Measurements from ENCODE around the gene EXOSC7. TPM values are rescaled to one million over a fixed set of nuclear protein-coding genes. Genes with fewer than 3 reads are reported as not detected.

EXOSC7 gene
- polyA plus RNA-seq, 1 donor (not counting 4 experiments of a cell fraction or from before 2014, with no cell fraction given) = 94.4 TPM

GRCh38 chr3:45029661-45030060 is 53.6 kb downstream of the EXOSC7 start:
- H3K9ac ChIP-seq (ENCODE audit: control insufficient read depth, extremely low read depth, insufficient read depth, low read length) = no peak overlapping the region
- DNase-seq (ENCODE audit: low read depth, low spot score) (no peak), FAIRE-seq (no peak)
- no peaks in the 10 kb centered on the region for H3K36me3 ChIP-seq (ENCODE audit: control insufficient read depth in 2 of 2, extremely low read depth in 1 of 2, insufficient read depth in 2 of 2, low read length in 2 of 2)
- H2AFZ ChIP-seq (ENCODE audit: control insufficient read depth, low read length) = no peak overlapping the region
- no peak overlapping the region for H3K27ac ChIP-seq (ENCODE audit: control insufficient read depth, insufficient read depth, low read length)
- H3K4me3 ChIP-seq (ENCODE audit: control insufficient read depth in 2 of 3, extremely low read depth in 1 of 3, insufficient read depth in 2 of 3, low read depth in 1 of 3, low read length in 3 of 3) = no peak overlapping the region
- no peaks in the 10 kb centered on the region for H3K79me2 ChIP-seq (ENCODE audit: control insufficient read depth, insufficient read depth, low read length)
- H4K20me1 ChIP-seq (ENCODE audit: control insufficient read depth, extremely low read depth, insufficient read depth, low read length) = no peaks in the 10 kb centered on the region
- peaks cover 3% of the 10 kb centered on the region for H3K4me1 ChIP-seq (ENCODE audit: control insufficient read depth, extremely low read depth, insufficient read depth, low read length)
- no peak overlapping the region for H3K4me2 ChIP-seq (ENCODE audit: control insufficient read depth, extremely low read depth, insufficient read depth, low read depth, low read length)
- no peaks in the 10 kb centered on the region for H3K9me3 ChIP-seq (ENCODE audit: control insufficient read depth, low read depth, low read length)
- no peaks in the 10 kb centered on the region for H3K27me3 ChIP-seq (ENCODE audit: control insufficient read depth, extremely low read depth, insufficient read depth, low read length)
- dilution Hi-C loops (cut with MboI; ENCODE audit: extremely low pct_ligation_motif_present, low sequenced_read_pairs) = no loop called here
- H3K9me1 ChIP-seq (ENCODE audit: control insufficient read depth, extremely low read depth, insufficient read depth, low read length) = no peaks in the 10 kb centered on the region
- TF ChIP-seq CTCF (optimal IDR thresholded peaks at IDR 0.05 in 1 of 3, IDR thresholded peaks at IDR 0.05 in 1 of 3, conservative IDR thresholded peaks at IDR 0.05 in 1 of 3; ENCODE audit: extremely low read depth in 1 of 3, insufficient read depth in 2 of 3, low read length in 3 of 3) (no peak), EZH2 (IDR thresholded peaks at IDR 0.05; ENCODE audit: low read length) (no peak)

GRCh38 chr3:45031531-45031930 is 55.5 kb downstream of the EXOSC7 start:
- no peaks in the 10 kb centered on the region for H3K9me3 ChIP-seq (ENCODE audit: control insufficient read depth, low read depth, low read length)
- dilution Hi-C loops (cut with MboI; ENCODE audit: extremely low pct_ligation_motif_present, low sequenced_read_pairs) = no loop called here
- no peak overlapping the region for H2AFZ ChIP-seq (ENCODE audit: control insufficient read depth, low read length)
- no peak overlapping the region for H3K27ac ChIP-seq (ENCODE audit: control insufficient read depth, insufficient read depth, low read length)
- H3K9ac ChIP-seq (ENCODE audit: control insufficient read depth, extremely low read depth, insufficient read depth, low read length) = no peak overlapping the region
- H3K36me3 ChIP-seq (ENCODE audit: control insufficient read depth in 2 of 2, extremely low read depth in 1 of 2, insufficient read depth in 2 of 2, low read length in 2 of 2) = no peaks in the 10 kb centered on the region
- TF ChIP-seq EZH2 (IDR thresholded peaks at IDR 0.05; ENCODE audit: low read length) = no peak
- no peak for TF ChIP-seq CTCF (optimal IDR thresholded peaks at IDR 0.05 in 1 of 3, IDR thresholded peaks at IDR 0.05 in 1 of 3, conservative IDR thresholded peaks at IDR 0.05 in 1 of 3; ENCODE audit: extremely low read depth in 1 of 3, insufficient read depth in 2 of 3, low read length in 3 of 3)
- no peaks in the 10 kb centered on the region for H3K27me3 ChIP-seq (ENCODE audit: control insufficient read depth, extremely low read depth, insufficient read depth, low read length)
- peaks cover 3% of the 10 kb centered on the region for H3K4me1 ChIP-seq (ENCODE audit: control insufficient read depth, extremely low read depth, insufficient read depth, low read length)
- no peaks in the 10 kb centered on the region for H4K20me1 ChIP-seq (ENCODE audit: control insufficient read depth, extremely low read depth, insufficient read depth, low read length)
- no peak for DNase-seq (ENCODE audit: low read depth, low spot score)
- no peak overlapping the region for H3K4me2 ChIP-seq (ENCODE audit: control insufficient read depth, extremely low read depth, insufficient read depth, low read depth, low read length)
- H3K4me3 ChIP-seq (ENCODE audit: control insufficient read depth in 2 of 3, extremely low read depth in 1 of 3, insufficient read depth in 2 of 3, low read depth in 1 of 3, low read length in 3 of 3) = no peak overlapping the region
- no peaks in the 10 kb centered on the region for H3K9me1 ChIP-seq (ENCODE audit: control insufficient read depth, extremely low read depth, insufficient read depth, low read length)
- no peak for FAIRE-seq
- H3K79me2 ChIP-seq (ENCODE audit: control insufficient read depth, insufficient read depth, low read length) = no peaks in the 10 kb centered on the region

All from keratinocyte (primary cell).